Measurements from ENCODE around the gene RASEF.

Gene RASEF

GRCh38 chr9:83027153-83027891, 35.6 kb downstream of the RASEF start:
- no peak for TF ChIP-seq CTCF (IDR thresholded peaks at IDR 0.05)
- DNase-seq (ENCODE audit: low spot score): no peak
- Histone ChIP-seq H3K27ac (no peak overlapping the region), H3K4me3 (no peak overlapping the region)

GRCh38 chr9:83024506-83025125, 38.3 kb downstream of the RASEF start:
- TF ChIP-seq CTCF (IDR thresholded peaks at IDR 0.05): no peak
- no peak for DNase-seq (ENCODE audit: low spot score)
- H3K4me3 ChIP-seq: no peak overlapping the region

GRCh38 chr9:83023151-83023550, 39.8 kb downstream of the RASEF start:
- DNase-seq (ENCODE audit: low spot score): no peak
- Histone ChIP-seq H3K4me3 (no peak overlapping the region), H3K27ac (no peak overlapping the region)
- TF ChIP-seq CTCF (IDR thresholded peaks at IDR 0.05): no peak

More at GRCh38 chr9:83024506-83025125, 38.3 kb downstream of the RASEF start:
- H3K27ac ChIP-seq: no peak overlapping the region

GRCh38 chr9:83020864-83021263, 42.1 kb downstream of the RASEF start:
- Histone ChIP-seq H3K27ac (no peak overlapping the region), H3K4me3 (no peak overlapping the region)
- no peak for TF ChIP-seq CTCF (IDR thresholded peaks at IDR 0.05)
- no peak for DNase-seq (ENCODE audit: low spot score)

GRCh38 chr9:83020327-83020726, 42.6 kb downstream of the RASEF start:
- no peak for TF ChIP-seq CTCF (IDR thresholded peaks at IDR 0.05)
- H3K27ac ChIP-seq: no peak overlapping the region
- H3K4me3 ChIP-seq: no peak overlapping the region
- DNase-seq (ENCODE audit: low spot score): no peak

- no peak for TF ChIP-seq CTCF (IDR thresholded peaks at IDR 0.05)
- no peak overlapping the region for H3K4me3 ChIP-seq
- no peak for DNase-seq (ENCODE audit: low spot score)
- no peak overlapping the region for H3K27ac ChIP-seq
Observed at GRCh38 chr9:83019246-83019645, 43.7 kb downstream of the RASEF start.

GRCh38 chr9:83015897-83016296, 47.0 kb downstream of the RASEF start:
- no peak overlapping the region for H3K27ac ChIP-seq
- no peak overlapping the region for H3K4me3 ChIP-seq
- no peak for DNase-seq (ENCODE audit: low spot score)
- TF ChIP-seq CTCF (IDR thresholded peaks at IDR 0.05): no peak
